Right renal cortex interstitium (tissue), 3 donors: ENCODE measurements around the gene TMTC1. TPM values are rescaled to one million over a fixed set of nuclear protein-coding genes. Genes with fewer than 3 reads are reported as not detected.
A peak's percentile ranks its signal among the peaks of the same experiment; 100 is the strongest.
"Not testable (repeated sequence)": the region's sequence is repeated elsewhere in the genome, so short reads cannot be mapped to it uniquely, and the experiment has no call there.

ENCODE experiments used
- DNase-seq, 3 donors: peaks; one replicate each; pipeline ENCODE4 v3.0.0-alpha.2; 2013; ENCODE audit warnings: low read depth in 3 of 3, low spot score in 2 of 3
- polyA plus RNA-seq, 3 donors: library from polyadenylated mRNA; unstranded; fragments of 120-200 nt; gene quantifications; one replicate each; pipeline ENCODE4 v1.2.1, GENCODE V29; 2013; ENCODE audit not compliant: insufficient read length in 3 of 3

TMTC1 gene
- polyA plus RNA-seq, 3 donors: 27.1 to 34.1 (median 28.6) TPM

DNA sequence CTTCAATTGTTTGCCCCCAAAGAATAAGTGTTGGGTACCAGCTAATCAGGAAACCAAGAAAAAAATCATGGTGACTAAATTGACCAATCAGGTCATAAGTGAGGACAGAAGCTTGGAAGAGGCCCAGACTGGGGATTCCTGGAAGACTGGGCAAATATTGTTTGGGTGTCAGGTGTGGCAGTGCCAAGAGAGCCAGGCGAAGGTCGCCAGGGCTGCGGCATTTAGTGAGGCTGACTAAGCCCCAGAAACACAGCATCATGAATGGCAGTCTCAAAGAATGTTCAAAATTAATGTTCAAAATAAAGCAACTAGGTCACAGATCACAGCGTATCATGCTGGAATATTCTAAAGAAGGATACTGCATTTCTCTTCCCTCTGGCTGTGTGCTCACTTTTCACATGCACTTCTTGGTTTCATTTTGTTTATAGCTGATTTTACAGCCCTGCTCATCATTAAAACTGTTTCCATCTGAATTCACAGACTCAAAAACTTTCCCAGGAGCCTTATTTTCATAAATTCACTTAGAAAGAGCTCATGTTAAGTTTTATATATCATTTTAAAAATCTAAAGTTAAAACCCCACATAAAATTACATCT is 201.0 kb downstream of the TMTC1 start:
- DNase-seq: no peak

DNA sequence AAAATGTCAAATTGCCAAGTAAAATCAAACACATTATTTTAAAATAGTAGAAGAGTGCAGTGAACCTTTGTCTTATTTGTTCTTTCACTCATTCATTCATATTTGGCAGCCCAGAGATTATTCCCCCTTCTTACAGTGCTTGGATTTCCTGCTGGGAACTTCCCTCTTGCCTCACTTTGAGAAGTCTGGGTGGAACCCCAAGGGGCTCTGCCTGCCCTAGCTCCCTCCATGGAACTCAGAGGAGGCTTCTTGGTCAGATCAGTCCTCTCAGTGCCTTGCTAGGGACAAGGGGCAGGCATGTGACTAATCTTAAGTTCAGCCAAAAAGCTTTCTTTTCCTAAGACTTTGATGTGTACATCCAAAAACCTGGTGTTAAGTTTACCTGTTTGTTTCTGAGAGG is 201.6 kb downstream of the TMTC1 start:
- no peak for DNase-seq

DNA sequence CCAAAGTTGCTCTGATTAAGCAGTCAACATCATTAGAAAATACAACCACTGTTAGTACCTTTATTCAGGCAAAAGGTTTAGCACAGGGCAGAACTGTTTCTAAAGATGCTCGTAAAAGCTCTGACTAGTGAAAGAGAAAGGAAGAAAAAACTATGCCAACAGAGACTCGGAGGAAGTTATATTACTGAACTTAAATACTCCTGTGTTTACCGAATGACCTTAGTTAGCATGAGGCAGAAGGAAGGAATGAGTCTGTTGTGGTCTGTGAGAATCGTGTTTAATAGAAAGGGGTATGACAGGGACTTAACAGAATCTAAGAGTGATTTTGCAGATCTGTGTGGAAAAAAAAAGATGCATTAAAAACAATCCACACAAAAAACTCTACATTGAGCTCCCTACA is 202.1 kb downstream of the TMTC1 start:
- no peak for DNase-seq

DNA sequence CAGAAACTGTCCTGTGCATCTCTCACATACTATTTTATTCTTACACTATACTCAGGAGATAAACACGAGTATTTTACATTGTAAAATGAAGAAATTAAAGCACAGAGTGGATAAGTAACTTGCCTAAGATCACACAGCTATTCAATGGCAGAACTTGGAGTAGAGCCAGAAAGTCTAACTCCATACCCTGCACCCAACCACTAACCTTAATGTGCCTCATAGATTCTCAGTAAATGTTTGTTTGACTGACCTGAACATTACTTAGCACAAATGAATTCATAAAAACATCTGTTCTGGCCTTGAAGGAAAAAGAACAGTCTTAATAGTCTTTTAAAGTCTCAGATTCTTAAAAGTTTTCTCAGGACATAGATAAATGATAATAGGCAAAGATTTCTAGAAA is 202.8 kb downstream of the TMTC1 start:
- no peak for DNase-seq

DNA sequence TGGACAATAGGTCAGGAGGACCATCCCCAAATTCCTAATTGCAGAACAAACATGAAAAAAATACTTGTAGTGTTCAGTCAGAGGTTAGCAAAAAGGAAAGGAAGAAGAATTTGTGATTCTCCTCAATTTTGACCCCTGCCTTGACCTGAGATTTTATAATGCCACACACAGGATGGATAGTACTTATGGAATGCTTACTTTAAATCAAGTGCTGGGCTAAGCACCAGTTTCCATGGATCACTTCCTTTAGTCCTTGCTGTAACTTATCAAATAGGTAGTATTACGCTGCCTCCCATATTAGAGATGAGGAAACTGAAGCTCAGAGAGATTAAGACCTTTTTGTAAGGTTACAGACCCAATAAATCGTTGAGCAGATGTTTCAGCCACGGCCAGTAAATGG is 205.0 kb downstream of the TMTC1 start:
- DNase-seq: no peak

DNA sequence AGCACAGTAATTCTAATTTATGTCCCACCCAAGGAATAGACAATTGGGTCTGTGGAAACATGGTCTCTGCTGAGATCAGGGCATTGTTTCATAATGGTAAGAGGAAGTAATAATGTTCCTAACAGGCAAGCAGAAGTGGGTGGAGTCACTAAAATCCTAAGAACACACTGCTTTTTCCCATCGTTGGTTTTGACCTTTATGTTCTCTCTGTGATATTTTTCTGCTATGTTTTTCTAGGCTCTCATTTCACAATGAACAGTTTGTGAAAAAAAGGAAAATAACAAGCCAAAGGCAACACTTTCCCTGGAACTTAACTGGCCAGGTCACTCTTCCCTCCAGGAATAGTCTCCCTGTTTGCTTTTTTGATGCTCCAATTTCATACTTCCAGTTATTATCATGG is 205.7 kb downstream of the TMTC1 start:
- DNase-seq: no peak

DNA sequence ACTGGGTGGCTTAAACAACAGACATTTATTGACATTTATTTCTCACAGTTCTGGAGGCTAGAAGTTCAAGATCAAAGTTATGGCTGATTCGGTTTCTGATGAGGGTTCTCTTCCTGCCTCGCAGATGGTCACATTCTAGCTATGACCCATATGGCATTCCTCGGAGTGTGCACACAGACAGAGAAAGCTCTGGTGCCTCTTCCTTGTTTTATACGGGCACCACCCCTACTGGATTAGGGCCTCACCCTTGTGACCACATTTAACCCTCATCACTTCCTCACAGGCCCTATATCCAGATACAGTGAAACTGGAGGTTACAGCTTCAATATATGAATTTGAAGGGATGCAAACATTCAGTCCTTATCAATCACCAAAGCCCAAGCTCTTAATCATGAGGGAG is 209.2 kb downstream of the TMTC1 start:
- DNase-seq: no peak

DNA sequence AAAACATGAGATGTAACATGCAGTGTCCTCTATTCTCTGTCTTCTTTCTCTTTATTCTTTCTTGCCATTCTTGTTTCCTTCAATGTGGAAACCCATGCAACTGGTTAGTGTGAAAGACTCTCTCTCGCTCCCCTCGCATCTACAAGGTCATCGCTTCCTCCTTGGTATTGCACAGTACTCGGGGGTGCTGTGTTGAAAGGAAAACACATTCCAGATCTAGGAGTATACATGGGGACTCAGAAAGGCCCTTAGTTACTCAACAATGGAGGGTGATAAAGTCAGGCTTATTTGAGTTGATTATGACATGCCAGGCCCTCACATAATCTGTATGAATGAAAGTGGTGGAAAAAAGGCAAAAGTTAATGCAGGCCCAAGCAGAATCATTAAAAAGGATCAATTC is 210.8 kb downstream of the TMTC1 start:
- no peak for DNase-seq

DNA sequence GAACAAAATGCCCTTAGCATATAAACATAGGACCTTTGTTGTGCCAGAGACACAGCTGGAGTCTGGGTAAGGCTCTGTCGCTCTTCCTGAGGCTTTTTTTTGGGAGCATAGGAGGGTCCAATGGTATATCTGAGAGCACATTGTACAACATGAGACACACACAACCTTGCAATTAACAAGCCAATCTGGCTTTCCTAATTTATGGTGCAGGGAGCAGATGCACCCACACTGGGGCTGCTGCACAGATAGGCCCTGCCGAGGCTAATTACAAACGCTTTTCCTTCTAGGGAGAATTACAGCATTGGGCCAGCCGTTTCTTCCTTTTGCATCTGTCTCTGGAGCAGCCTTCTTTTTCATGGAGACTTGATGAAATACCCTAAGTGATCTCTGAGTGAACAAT is 211.3 kb downstream of the TMTC1 start:
- no peak for DNase-seq

DNA sequence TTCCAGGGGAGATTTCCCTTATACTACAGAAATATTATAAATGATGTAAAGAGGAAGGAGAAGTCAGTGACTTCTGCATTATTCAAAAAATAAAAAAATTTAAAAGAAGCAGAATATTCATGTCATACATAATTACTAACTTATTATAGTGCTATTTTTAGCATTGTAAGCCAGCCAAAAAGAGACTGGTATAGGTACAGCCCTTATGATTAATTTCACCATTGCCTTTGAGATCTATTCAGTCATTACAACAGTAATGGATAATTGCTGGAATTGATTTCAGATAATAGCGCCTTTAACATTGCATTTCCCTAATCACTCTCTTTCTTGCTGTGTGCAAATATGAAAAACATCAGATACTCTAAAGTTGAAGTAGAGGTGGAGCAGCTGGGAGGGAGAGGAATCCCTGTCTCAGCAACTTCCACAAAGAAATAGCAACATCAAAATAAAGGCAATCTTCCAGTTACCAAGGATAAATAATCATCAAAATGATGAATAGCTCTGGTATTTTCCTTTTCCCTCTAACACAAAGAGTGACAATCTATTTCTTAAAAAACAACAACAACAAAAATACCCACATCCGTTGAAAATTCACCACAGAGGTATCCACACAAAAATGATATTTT is 214.5 kb downstream of the TMTC1 start:
- no peak for DNase-seq

DNA sequence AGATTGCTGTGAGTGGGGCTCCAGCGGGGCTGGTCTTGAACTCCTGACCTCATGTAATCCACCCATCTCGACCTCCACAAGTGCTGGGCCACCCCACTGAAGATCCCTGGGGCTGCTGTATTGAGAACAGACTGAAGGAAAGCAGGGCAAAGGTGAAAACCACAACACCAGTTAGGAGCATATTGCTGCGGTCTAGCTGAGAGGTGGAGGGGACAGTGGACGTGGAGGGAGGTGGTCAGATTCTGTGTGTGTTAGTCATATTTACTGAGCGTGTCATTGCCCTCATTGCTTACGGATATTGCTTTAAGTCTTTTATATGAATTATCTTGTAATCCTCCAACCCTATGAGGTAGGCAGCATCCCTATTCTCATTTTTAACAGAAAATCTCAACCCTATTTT is 217.3 kb downstream of the TMTC1 start:
- no peak for DNase-seq

DNA sequence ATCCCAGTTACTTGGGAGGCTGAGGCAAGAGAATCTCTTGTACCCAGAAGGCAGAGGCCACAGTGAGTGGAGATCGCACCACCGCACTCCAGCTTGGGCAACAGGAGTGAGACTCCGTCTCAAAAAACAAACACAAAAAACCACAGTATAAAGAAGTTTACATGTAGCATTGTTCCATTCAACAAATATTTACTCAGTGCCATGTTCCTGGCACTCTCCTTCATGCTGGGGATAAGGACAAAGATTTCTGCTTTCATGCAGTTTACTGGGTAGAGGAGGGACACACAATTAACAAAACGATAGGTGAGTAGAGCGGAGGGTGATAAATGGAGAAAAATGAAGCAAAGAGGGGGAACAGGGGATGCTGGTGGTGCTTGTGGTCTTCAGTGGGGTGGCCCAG is 218.0 kb downstream of the TMTC1 start:
- no peak for DNase-seq

DNA sequence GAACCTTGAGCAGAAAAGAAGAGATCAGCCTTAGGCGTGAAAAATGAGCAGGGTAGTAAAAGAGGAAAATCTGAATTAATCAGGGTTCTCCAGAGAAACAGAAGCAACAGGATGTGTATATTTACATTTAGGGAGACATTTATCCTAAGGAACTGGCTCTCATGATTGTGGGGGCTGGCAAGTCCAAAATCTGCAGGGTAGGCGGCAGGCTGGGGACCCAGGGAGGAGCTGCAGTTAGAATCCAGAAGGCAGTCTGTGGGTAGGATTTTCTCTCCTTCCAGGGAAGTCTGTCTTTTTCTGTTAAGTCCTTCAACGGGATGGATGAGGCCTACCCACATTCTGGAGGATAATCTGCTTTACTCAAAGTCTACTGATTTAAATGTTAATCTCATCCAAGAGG is 218.8 kb downstream of the TMTC1 start:
- DNase-seq: no peak

DNA sequence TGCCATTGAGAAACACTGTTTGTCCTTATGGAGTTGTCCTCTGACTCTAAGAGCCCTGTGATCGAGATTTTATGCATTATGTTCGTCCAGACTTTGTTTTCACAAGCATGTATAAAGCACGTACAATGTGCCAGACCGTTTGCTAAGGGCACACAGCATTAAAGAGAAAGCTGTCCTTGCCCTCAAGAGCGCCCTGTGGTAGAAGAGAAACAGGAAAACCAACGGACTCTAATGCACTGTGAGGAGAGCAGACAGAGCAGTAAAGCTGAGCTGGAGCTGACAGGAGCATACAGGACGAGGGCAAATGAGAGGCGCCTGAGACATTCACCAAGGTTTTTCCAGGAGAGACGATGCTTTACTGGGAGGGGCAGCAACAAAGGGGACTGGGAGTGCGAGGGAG is 220.1 kb downstream of the TMTC1 start:
- DNase-seq: no peak

DNA sequence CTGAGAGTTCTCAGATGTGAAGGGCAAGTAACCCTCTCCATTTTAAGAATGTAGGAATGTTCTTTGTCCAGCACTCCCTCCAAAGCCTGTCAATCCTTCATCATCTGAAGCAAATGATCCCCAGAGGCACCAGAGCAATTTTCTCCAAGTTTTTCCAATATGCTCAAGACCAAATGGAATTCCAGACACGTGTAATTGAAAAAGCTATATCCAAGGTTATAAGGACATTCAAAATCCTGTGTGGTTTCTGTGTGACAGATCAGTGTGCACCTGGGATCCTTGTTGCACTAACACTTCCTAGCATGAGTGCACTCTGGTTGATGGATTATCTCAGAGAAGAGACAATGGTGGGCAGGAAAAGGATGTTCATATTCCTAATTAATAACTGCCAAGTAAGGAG is 220.7 kb downstream of the TMTC1 start:
- no peak for DNase-seq

DNA sequence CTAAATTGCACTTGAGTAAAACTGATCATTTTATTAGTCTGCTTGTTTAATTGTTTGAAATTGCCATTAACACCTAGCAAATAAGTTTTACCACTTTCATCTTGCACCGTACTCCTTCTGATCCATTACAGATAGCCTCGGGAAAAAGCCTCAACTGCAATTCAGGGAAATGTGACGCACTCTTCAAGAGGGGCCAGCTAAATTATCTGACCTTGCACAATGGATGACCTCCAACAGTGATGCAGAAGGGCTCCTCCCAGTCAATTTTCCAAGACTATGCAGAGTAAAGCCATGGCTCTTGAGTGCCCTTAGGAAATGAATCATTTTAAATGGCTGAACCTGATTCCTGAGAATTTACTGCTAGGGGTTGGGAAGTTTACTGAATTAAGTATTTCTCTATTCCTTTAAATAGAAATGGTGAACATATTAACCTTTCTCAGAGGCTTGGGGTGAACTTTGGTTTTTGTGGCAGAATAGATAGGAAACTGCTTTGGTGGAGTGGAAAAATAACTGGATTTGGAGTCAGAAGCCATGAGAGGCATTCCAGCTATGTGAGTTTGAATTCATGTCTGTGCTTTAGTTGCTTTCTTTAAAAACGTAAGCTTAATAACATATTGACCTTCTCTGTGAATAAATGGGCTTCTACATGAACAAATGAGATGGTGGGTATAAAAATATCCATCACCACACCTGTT is 221.5 kb downstream of the TMTC1 start:
- peak in 1 of 3 donors; percentile 36 for DNase-seq

DNA sequence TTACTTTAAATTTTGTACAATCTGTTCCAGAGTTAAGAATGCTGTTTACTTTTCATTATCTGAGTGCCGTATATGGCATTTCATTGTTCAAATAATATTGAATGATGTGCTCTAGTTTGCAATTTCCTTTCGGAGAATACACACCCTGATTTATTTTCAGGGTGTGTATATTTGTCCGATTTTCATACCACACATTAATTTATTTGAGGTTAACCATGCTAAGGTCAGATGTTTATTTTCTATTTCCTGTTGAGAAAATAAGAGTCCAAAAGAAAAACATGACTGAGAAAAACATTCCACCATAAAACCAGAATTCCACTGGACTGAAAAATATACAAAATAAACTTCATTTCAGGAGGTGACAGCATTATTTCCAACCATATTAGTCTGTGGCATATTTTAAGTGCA is 222.1 kb downstream of the TMTC1 start:
- peak in 1 of 3 donors; percentile 41 for DNase-seq

DNA sequence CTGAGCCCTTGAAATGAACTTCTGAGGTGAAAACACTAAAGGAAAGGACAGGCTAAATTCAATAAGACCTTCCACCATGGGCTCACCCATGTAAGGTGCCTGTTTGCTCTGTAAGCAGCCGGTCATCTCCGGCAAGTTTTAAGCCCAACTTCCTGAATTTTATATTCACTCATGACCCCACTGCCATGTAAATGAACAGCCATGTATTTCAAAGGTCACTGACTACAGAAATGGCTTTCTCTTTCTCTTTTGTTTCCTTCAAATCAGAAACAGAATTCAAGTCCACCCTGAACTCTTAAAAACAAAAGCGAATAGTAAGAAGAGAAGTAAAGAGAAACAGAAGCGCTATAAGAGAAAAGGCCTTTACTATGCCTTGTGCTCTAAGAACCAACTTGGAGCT is 224.5 kb downstream of the TMTC1 start:
- DNase-seq: no peak

DNA sequence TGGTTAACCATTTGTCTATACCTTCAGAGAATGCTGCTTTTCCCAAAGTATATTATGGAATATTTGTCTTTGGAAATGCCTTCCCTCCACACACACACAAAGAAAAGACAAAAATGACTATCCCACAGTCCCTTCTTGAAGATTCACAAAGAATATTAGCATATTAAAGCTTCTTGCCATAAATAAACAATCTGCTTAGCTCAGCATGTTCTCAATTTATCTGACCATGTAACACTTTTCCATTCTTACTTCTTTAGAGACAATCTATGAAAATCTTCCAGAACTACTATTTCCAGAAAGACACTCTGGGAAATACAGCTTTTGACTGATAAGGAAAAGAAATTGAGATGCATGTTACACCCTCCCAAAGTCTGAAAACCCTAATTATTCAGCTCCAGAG is 227.4 kb downstream of the TMTC1 start:
- DNase-seq: no peak

DNA sequence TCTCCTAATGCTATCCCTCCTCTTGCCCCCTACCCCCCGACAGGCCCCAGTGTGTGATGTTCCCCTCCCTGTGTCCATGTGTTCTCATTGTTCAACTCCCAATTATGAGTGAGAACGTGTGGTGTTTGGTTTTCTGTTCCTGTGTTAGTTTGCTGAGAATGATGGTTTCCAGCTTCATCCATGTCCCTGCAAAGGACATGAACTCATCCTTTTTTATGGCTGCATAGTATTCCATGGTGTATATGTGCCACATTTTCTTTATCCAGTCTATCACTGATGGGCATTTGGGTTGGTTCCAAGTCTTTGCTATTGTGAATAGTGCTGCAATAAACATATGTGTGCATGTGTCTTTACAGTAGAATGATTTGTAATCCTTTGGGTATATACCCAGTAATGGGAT is 228.3 kb downstream of the TMTC1 start:
- not testable (repeated sequence) for DNase-seq

DNA sequence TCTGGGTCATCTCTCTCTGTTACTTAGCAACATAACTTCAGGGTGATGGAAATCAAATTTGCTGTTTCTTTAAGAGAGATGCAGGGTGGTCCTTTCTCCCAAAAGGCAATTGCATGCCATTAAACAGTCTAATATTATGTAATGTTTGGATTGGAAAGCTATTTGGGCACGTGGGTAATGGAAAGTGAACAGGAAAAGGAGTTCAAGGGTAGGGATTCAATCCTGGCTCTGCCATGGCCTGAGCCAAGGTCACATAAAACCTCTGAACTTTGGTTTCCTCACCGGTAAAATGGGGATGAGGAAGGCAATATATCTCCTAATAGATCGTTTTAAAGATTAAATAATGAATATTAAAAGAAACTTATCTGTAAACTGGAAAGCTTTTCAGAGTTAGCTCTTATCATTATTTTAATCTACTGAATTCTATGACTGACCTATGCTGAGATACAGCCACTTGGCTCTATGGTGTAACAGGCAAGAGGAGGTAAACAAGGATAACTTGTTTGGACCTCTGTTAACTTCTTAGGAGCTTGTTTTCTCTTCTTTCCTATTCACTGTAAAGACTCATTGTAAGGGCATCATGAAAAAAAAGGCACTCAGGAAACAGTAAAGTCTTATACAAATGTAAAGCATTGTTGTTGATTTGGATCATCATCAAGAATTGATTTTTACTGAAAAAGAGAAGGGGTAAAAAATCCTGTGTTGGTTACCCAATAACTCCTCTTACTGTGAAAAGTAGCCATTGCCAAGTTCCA is 230.6 kb downstream of the TMTC1 start:
- DNase-seq: no peak
